ENCODE results near the gene RAB38. TPM values are rescaled to one million over a fixed set of nuclear protein-coding genes. Genes with fewer than 3 reads are reported as not detected.
A peak's percentile ranks its signal among the peaks of the same experiment; 100 is the strongest.

RAB38 gene
- total and polyA plus RNA-seq, 2 donors (not counting 1 experiment from before 2014, with no cell fraction given) = 1.9 to 10.1 TPM

DNA sequence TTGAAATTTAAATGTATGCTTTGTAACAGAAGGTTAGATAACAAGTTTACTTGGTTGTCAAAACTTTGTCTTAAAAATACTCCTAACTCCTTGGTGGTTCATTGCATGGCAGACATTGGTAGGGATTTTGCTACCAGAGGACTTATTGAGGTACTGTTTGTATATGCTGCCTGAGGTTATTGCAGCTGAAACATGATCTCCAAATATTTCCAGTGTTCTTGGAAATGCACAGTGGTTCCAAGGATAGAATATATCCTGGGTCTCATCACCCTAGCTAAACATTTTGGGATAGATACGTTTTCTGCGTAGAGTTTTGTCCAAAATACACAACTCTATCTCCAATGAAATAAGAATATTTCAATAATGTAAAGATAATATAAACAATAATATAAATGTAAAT lies 109.2 kb downstream of the RAB38 start:
- Histone ChIP-seq H2AFZ (ENCODE audit: low read length) (no peak overlapping the region), H3K79me2 (ENCODE audit: control insufficient read depth, insufficient read depth, low read length) (no peaks in the 10 kb centered on the region), H3K4me1 (ENCODE audit: control insufficient read depth, extremely low read depth, insufficient read depth, low read length) (no peaks in the 10 kb centered on the region), H3K36me3 (ENCODE audit: control insufficient read depth, insufficient read depth, low read length) (no peaks in the 10 kb centered on the region), H4K20me1 (ENCODE audit: control insufficient read depth, extremely low read depth, insufficient read depth, low read length) (no peaks in the 10 kb centered on the region), H3K4me3 (replicated peaks in 1 of 4; ENCODE audit: control extremely low read depth in 1 of 4, insufficient read depth in 1 of 4, low read depth in 3 of 4, low read length in 4 of 4) (no peak overlapping the region), H3K4me2 (ENCODE audit: extremely low read depth, insufficient read depth, low read length) (no peak overlapping the region), H3K27me3 (ENCODE audit: control insufficient read depth, insufficient read depth, low read length) (no peaks in the 10 kb centered on the region), H3K9me3 (ENCODE audit: control insufficient read depth, insufficient read depth, low read depth, low read length) (no peaks in the 10 kb centered on the region), H3K9ac (ENCODE audit: insufficient read depth, low read length) (no peak overlapping the region), H3K27ac (ENCODE audit: insufficient read depth, low read length) (no peak overlapping the region)
- TF ChIP-seq EZH2 (IDR thresholded peaks at IDR 0.05; ENCODE audit: low read length, missing control alignments) (no peak), CTCF (conservative IDR thresholded peaks at IDR 0.05 in 1 of 2, IDR thresholded peaks at IDR 0.05 in 1 of 2; ENCODE audit: low read depth in 1 of 2, low read length in 2 of 2) (no peak)
- peak in 1 of 2 donors; percentile 5 for DNase-seq (ENCODE audit: low read depth in 2 of 2)

DNA sequence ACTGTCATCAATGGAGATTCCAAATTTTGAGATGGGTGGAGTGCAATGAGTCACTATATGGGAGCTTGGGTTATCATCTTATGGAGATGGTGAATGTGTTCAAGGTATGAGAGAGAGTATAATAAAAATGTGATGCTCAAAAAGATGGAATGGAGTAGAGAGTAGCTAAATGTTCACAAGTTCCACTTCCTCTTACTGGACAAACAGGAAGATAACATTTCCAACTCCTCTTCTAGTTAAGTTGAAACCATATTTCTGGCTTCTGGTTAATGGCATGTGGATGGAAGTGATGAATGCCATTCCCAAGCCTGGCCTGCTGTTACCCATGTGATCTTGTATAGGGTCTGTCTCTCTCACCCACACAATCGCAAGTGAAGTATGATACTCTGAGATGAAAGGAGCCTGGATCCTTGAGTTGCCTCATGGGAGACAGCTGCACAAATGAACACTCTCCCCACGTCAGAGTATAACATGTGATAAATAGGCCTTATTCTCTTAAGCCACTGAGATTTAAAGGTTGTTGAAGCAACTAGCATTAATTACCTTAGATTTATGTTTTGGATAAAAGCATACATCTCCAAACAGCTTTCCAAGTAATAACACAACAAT lies 111.0 kb downstream of the RAB38 start:
- DNase-seq (ENCODE audit: low read depth in 2 of 2) = no peak
- no peaks in the 10 kb centered on the region for H3K9me3 ChIP-seq (ENCODE audit: control insufficient read depth, insufficient read depth, low read depth, low read length)
- H3K79me2 ChIP-seq (ENCODE audit: control insufficient read depth, insufficient read depth, low read length) = no peaks in the 10 kb centered on the region
- H3K27me3 ChIP-seq (ENCODE audit: control insufficient read depth, insufficient read depth, low read length) = no peaks in the 10 kb centered on the region
- no peaks in the 10 kb centered on the region for H3K4me1 ChIP-seq (ENCODE audit: control insufficient read depth, extremely low read depth, insufficient read depth, low read length)
- H3K4me2 ChIP-seq (ENCODE audit: extremely low read depth, insufficient read depth, low read length) = no peak overlapping the region
- no peak overlapping the region for H3K9ac ChIP-seq (ENCODE audit: insufficient read depth, low read length)
- no peaks in the 10 kb centered on the region for H4K20me1 ChIP-seq (ENCODE audit: control insufficient read depth, extremely low read depth, insufficient read depth, low read length)
- no peak overlapping the region for H3K27ac ChIP-seq (ENCODE audit: insufficient read depth, low read length)
- TF ChIP-seq CTCF (conservative IDR thresholded peaks at IDR 0.05 in 1 of 2, IDR thresholded peaks at IDR 0.05 in 1 of 2; ENCODE audit: low read depth in 1 of 2, low read length in 2 of 2) = no peak
- no peak for TF ChIP-seq EZH2 (IDR thresholded peaks at IDR 0.05; ENCODE audit: low read length, missing control alignments)
- no peak overlapping the region for H3K4me3 ChIP-seq (replicated peaks in 1 of 4; ENCODE audit: control extremely low read depth in 1 of 4, insufficient read depth in 1 of 4, low read depth in 3 of 4, low read length in 4 of 4)
- no peak overlapping the region for H2AFZ ChIP-seq (ENCODE audit: low read length)
- no peaks in the 10 kb centered on the region for H3K36me3 ChIP-seq (ENCODE audit: control insufficient read depth, insufficient read depth, low read length)

Other genes starting within 250 kb of the RAB38 start
- gene CTSC, start 162.3 kb upstream of the RAB38 start, total RNA-seq = 31.1 and 75.8 TPM in 2 replicates
- 252 and 593 TPM in 2 replicates for gene CTSC, start 162.3 kb upstream of the RAB38 start, polyA plus RNA-seq

Measured in fibroblast of lung (primary cell).